Aorta (tissue), 5 donors: Measurements from ENCODE around the gene C9. TPM values are rescaled to one million over a fixed set of nuclear protein-coding genes. Genes with fewer than 3 reads are reported as not detected.

Source experiments
- ATAC-seq: fragments of 200-7000 bp; cut with Tn5 transposase; one replicate; pipeline ENCODE4 v1.9.1; 2022; ENCODE audit warnings: moderate library complexity; ENCODE audit not compliant: low FRiP score
- DNase-seq, 2 donors: peaks; one replicate each; pipeline ENCODE4 v3.0.0-alpha.2; 2020
- H3K27ac ChIP-seq, 2 donors: one replicate each; pipeline ENCODE4 v1.5.1; 2013; ENCODE audit warnings: low read length in 2 of 2, mild to moderate bottlenecking in 2 of 2, moderate library complexity in 2 of 2, control low read depth in 1 of 2, inconsistent platforms in 1 of 2, low read depth in 1 of 2
- H3K27me3 ChIP-seq, 2 donors: one replicate each; pipeline ENCODE4 v1.6.1; 2013; ENCODE audit warnings: control low read depth in 1 of 2, low read length in 1 of 2, mild to moderate bottlenecking in 1 of 2, moderate library complexity in 1 of 2; ENCODE audit not compliant: insufficient read depth in 2 of 2, control insufficient read depth in 1 of 2
- H3K36me3 ChIP-seq, 2 donors: one replicate each; pipeline ENCODE4 v1.6.1; 2013; ENCODE audit warnings: control low read depth in 1 of 2, low read length in 1 of 2, mild to moderate bottlenecking in 1 of 2; ENCODE audit not compliant: insufficient read depth in 2 of 2, control insufficient read depth in 1 of 2
- H3K4me1 ChIP-seq, 2 donors: one replicate each; pipeline ENCODE4 v1.6.1; 2013; ENCODE audit warnings: low read length in 2 of 2, control low read depth in 1 of 2, mild to moderate bottlenecking in 1 of 2, moderate library complexity in 1 of 2; ENCODE audit not compliant: insufficient read depth in 2 of 2, control insufficient read depth in 1 of 2
- H3K4me3 ChIP-seq, 2 donors: one replicate each; pipeline ENCODE4 v1.5.1; 2013; ENCODE audit warnings: low read length in 2 of 2, control low read depth in 1 of 2, mild to moderate bottlenecking in 1 of 2
- H3K9me3 ChIP-seq: one replicate; pipeline ENCODE4 v1.6.1; 2013; ENCODE audit warnings: mild to moderate bottlenecking, low read length; ENCODE audit not compliant: control insufficient read depth
- WGBS, 2 donors: extraction: QIAGEN DNeasy Blood & Tissue Kit; methylation state at CpG; one replicate each; pipeline ENCODE4 v1.1.7; 2013; 5-methylcytosine and 5-hydroxymethylcytosine counted together
- intact Hi-C, 2 donors: fragments of 100-400 bp; cut with DNase I; formaldehyde crosslinking; loops; one replicate each; pipeline versions ENCODE4 v1.14.2 to v1.15.0; 2022
- polyA plus RNA-seq, 2 donors: library from polyadenylated mRNA; stranded (reverse); fragments of 200-250 nt; gene quantifications; one replicate each; pipeline ENCODE4 v1.2.3, GENCODE V29; 2013
- total RNA-seq, 2 donors: library from RNA; stranded (reverse); fragmentation: NEBNext Ultra II Directional; extraction: Animal tissue kit (Norgen Biotek cat#: 25700); gene quantifications; one replicate each; pipeline ENCODE4 v1.2.1, GENCODE V29; 2021
- donor health status: healthy with polysubstance abuse.
- donor health status: Bipolar disorder and iron deficiency.
- donor health status: DM: no; HTN: no; CAD: no.
- donor health status: DM: no; HTN: no; CAD: no.
- donor health status: DM: yes; HTN: yes; CAD: no.

C9 gene
- total and polyA plus RNA-seq, 4 donors = 0.13 to 0.30 (median 0.25) TPM; not detected in 1

DNA sequence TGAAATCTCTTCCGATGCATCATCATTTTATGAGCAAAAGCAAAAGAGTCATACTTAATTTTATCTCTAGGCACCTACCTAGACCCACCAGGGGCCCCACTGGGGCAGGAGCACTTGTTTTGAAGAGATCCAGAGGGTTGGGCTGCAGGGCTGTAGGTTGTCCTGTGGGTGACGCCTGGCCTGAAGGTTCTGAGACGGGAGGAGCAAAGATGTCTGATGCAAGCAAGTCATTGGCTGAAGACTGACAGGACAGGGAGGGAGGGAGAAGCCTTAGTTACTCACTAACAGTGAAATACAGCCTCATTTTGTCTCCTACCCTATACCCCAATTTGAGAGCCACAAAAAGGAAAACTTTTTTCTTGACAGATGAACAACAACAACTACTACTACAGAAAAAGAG, 17.1 kb upstream of the C9 start:
- no peaks in the 10 kb centered on the region for H3K9me3 ChIP-seq
- no peak overlapping the region for H3K27ac ChIP-seq
- H3K4me3 ChIP-seq = no peak overlapping the region
- peaks cover 0 to 6% of the 10 kb centered on the region in 2 donors for H3K36me3 ChIP-seq
- no peak for DNase-seq
- intact Hi-C loops = no loop called here
- no peaks in the 10 kb centered on the region for H3K27me3 ChIP-seq
- H3K4me1 ChIP-seq = no peaks in the 10 kb centered on the region
- no peak for ATAC-seq
- 92 to 95% methylated on average over 3 of the region's 3 CpGs for WGBS, 2 donors

GRCh38 chr5:39379693-39380092, 15.4 kb upstream of the C9 start:
- Histone ChIP-seq H3K27ac (no peak overlapping the region), H3K9me3 (no peaks in the 10 kb centered on the region), H3K4me1 (no peaks in the 10 kb centered on the region), H3K27me3 (no peaks in the 10 kb centered on the region), H3K36me3 (peaks cover 0 to 6% of the 10 kb centered on the region in 2 donors), H3K4me3 (no peak overlapping the region)
- intact Hi-C loops = loop anchor here (5.0 kb wide), 4 partner anchors 48 to 193 kb away; partner anchors contain the start of gene FYB1 (in 1 of the 2)
- no peak for DNase-seq
- no peak for ATAC-seq
- 68 to 74% methylated on average over 3 of the region's 3 CpGs for WGBS, 2 donors

DNA sequence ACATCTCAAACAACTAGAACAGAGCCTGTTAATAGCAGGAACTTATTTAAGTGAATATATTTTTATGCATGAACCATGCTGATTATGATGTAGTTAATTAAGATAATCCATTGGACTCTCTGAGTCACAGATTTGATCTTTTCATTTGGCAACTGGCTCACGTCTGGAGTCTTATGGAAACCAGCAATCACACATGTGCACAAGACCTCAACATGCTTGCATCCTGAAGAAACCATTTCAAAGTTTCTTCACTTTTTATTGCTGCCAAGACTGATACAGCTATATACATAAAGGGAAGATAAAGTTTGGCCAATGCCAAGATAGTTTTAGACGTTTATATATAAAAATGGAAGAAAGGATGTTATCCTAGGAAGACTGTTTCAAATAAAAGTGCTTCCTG, 13.3 kb upstream of the C9 start:
- H3K9me3 ChIP-seq = no peaks in the 10 kb centered on the region
- no peak for DNase-seq
- no peak for ATAC-seq
- no peak overlapping the region for H3K4me3 ChIP-seq
- no peaks in the 10 kb centered on the region for H3K4me1 ChIP-seq
- no peak overlapping the region for H3K27ac ChIP-seq
- H3K36me3 ChIP-seq = peaks cover 0 to 3% of the 10 kb centered on the region in 2 donors
- intact Hi-C loops = loop anchor here (2.0 to 5.0 kb wide), 5 partner anchors 50 to 195 kb away; partner anchors contain the start of gene FYB1 (in 1 of the 2)
- no peaks in the 10 kb centered on the region for H3K27me3 ChIP-seq
- WGBS, 2 donors = 37 to 40% methylated on average over 2 of the region's 2 CpGs

DNA sequence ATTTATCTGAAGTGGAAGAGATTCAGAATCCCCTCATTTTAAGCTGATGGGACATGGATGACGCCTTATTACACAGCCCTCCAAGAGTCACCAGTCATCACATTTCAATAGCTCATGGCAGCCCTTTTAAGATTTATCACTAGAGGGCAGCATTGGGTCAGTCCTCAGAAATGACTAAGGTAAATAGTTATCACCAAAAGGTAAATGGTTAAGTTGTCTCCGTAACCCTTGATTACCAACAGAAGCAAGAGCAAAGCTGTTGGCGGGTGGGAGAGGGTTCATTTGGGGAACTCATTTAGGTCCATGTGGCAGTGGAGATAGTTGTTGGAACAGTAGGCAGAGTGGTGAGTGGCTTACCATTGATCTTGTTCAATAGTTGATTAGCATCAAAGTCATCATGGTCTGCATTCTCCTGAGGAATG, 12.0 kb upstream of the C9 start:
- Histone ChIP-seq H3K27ac (no peak overlapping the region), H3K27me3 (no peaks in the 10 kb centered on the region), H3K36me3 (peaks cover 0 to under 1% of the 10 kb centered on the region in 2 donors), H3K4me3 (no peak overlapping the region), H3K4me1 (no peaks in the 10 kb centered on the region), H3K9me3 (no peaks in the 10 kb centered on the region)
- no peak for ATAC-seq
- no peak for DNase-seq
- intact Hi-C loops = loop anchor here (1.0 to 5.0 kb wide), 6 partner anchors 51 to 196 kb away; partner anchors contain the start of gene FYB1 (in 1 of the 2)
- WGBS, 2 donors = 21 to 24% methylated on average over 3 of the region's 3 CpGs

DNA sequence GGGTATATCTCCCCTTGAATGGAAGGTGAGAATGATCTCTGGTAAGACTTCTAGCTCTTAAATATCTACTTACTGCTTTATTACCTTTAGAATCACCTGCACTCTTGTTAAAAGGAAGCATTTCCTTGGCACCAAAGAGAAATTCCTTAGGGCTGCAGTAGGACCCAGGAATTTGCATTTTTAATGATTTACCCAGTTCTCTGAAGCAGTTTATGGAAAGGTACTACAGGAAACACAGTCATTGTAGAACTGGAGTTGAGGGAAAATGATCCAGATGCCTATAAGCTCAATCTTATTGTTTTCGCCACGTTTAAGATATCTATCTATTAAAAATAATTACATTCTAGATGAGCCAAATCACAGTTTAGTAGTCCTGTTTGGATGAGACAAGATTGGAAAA, 9.5 kb upstream of the C9 start:
- no peak overlapping the region for H3K4me3 ChIP-seq
- 89 to 94% methylated on average over 2 of the region's 2 CpGs for WGBS, 2 donors
- H3K27ac ChIP-seq = no peak overlapping the region
- DNase-seq (no peak), ATAC-seq (no peak)
- H3K4me1 ChIP-seq = no peaks in the 10 kb centered on the region
- H3K9me3 ChIP-seq = no peaks in the 10 kb centered on the region
- intact Hi-C loops = no loop called here
- H3K27me3 ChIP-seq = no peaks in the 10 kb centered on the region
- peaks cover 0 to 5% of the 10 kb centered on the region in 2 donors for H3K36me3 ChIP-seq

DNA sequence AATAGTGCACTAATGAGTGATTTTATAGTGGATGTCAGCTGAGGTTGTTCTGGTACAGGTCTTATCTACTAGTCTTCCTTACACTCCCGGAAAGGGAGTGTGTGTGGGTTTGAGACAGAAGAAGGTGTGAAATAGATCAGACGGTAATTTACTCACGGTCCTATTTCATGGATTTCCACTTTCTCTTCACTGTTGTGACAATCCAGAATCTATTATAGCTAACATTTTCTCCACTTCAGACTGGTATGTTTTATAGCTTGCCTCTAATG, 7.0 kb upstream of the C9 start:
- WGBS, 2 donors = 87 to 90% methylated on average over 3 of the region's 3 CpGs
- H3K27ac ChIP-seq = no peak overlapping the region
- no peak for ATAC-seq
- H3K27me3 ChIP-seq = no peaks in the 10 kb centered on the region
- no peak for DNase-seq
- H3K4me3 ChIP-seq = no peak overlapping the region
- H3K36me3 ChIP-seq = peaks cover 0 to 5% of the 10 kb centered on the region in 2 donors
- no peaks in the 10 kb centered on the region for H3K4me1 ChIP-seq
- H3K9me3 ChIP-seq = no peaks in the 10 kb centered on the region
- intact Hi-C loops = no loop called here

DNA sequence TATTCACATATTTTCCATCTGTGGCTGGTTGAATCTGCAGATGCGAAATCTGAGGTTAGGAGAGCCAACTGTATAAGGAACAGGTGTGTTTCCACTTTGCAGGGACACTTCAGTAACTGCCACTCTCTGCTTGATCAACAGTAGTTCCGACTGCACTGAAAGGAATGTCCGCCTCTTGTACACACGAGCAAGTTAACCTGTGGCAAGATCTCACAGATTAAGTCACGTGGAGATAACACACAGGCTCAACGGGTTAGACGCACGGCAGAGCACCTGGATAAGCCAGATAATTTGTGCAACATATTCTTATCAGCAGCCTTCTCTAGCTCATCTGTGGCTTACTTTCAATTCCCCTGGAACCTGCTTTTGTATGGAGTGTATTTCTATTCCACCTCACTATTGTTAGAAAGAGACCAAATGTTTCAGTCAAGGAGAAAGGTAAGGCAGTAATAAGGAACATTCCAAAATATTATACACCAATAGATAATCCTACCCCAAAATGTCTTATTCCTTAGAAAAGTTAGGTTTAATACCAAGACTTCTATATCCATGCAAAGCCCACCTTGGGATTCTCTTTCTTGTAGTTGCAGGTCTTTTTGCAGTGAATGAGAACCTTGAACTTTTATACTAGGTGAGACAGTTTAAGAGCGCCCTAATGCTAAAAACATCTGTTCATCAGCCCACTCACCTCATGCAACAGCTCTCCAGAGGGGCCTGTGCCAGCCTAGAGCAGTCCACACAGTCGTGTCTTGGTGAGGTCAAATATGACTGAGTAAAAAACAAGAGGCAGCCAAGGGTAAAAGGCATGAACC, 6.5 kb upstream of the C9 start:
- H3K36me3 ChIP-seq = peaks cover 0 to 5% of the 10 kb centered on the region in 2 donors
- no peaks in the 10 kb centered on the region for H3K9me3 ChIP-seq
- no peaks in the 10 kb centered on the region for H3K4me1 ChIP-seq
- no peak overlapping the region for H3K4me3 ChIP-seq
- no peak overlapping the region for H3K27ac ChIP-seq
- ATAC-seq (peak; percentile 26), DNase-seq (no peak)
- no peaks in the 10 kb centered on the region for H3K27me3 ChIP-seq
- WGBS, 2 donors = 77 to 78% methylated on average over 10 of the region's 10 CpGs
- intact Hi-C loops = no loop called here

DNA sequence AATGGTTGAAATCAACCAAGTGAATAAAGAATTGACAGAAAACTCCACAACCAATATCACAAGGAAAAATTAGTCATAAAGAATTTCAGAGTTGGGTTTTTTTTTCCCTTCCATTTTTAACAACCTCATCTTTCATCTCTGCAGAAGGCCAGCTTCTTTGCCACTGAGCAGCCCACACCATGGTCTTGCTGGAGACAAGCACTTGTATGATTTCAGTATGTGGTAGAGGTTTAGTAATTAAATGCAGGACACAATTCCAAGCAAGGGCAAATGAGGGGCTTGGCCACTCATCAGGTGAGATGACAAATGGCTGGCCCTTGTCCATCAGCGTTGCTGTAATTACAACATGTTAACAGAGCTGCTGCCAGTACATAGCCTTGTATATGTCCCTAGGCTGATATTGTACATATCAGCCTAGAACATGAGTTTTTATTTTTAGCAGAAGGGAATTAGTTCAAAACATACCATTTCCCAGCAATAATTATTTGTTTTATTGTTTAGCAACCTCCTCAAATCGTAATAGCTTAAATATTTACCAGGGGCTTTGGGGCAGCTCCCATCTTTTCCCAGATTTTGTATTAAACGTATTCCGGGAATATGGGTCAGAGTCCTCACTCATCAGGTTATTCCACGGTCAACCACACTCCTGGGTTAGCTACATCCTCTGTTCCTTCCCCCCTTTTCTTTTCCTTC, 5.0 kb upstream of the C9 start:
- intact Hi-C loops = no loop called here
- Histone ChIP-seq H3K27ac (no peak overlapping the region), H3K36me3 (peaks cover 0 to 5% of the 10 kb centered on the region in 2 donors), H3K4me1 (no peaks in the 10 kb centered on the region), H3K27me3 (no peaks in the 10 kb centered on the region), H3K4me3 (no peak overlapping the region), H3K9me3 (no peaks in the 10 kb centered on the region)
- DNase-seq = no peak
- no peak for ATAC-seq
- 79% methylated on average over 5 of the region's 5 CpGs for WGBS, 2 donors

DNA sequence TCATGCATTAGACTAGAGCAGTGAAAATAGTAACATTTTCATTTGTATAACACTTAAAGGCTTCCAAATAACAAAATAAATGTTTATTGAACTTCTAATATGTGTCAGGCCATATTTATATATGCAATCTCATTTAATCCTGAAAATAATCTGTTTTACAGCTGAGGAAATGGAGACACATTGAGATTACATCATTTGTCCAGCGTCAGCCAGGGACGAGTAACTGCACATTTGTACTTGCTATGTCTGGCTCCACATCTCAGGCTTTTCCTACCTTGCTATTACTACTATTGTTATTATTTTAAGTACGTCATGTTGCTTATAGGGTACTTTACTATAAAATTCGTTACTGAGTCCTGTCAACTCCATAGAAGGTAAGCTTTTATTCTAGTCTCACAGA, 3.8 kb upstream of the C9 start:
- Histone ChIP-seq H3K36me3 (peaks cover 0 to 5% of the 10 kb centered on the region in 2 donors), H3K4me3 (no peak overlapping the region), H3K9me3 (no peaks in the 10 kb centered on the region), H3K27ac (no peak overlapping the region), H3K4me1 (no peaks in the 10 kb centered on the region), H3K27me3 (no peaks in the 10 kb centered on the region)
- ATAC-seq = no peak
- intact Hi-C loops = no loop called here
- 44 to 50% methylated on average over 4 of the region's 4 CpGs for WGBS, 2 donors
- DNase-seq = no peak
